ENCODE data around the gene AGBL1.

AGBL1 gene

DNA sequence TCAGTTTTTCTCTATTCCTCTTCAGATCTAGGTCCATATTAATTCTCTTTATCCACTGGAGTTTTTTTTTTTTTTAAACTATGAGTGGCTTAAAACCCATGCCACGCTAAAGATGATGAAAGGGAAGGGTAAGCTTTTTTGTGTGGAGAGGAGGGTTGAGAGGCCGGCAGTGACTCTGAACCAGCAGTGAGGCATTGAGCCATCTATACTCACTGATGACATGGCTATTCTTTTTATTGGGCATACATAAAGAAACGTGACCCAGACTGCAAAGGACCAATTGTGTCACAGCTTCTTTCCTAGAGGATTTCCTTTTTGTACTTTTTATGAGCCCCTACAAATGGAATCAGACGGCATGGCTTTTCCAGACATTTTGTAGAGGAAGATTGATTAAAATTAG, 662.2 kb downstream of the AGBL1 start:
- TF ChIP-seq, protein P1, sequence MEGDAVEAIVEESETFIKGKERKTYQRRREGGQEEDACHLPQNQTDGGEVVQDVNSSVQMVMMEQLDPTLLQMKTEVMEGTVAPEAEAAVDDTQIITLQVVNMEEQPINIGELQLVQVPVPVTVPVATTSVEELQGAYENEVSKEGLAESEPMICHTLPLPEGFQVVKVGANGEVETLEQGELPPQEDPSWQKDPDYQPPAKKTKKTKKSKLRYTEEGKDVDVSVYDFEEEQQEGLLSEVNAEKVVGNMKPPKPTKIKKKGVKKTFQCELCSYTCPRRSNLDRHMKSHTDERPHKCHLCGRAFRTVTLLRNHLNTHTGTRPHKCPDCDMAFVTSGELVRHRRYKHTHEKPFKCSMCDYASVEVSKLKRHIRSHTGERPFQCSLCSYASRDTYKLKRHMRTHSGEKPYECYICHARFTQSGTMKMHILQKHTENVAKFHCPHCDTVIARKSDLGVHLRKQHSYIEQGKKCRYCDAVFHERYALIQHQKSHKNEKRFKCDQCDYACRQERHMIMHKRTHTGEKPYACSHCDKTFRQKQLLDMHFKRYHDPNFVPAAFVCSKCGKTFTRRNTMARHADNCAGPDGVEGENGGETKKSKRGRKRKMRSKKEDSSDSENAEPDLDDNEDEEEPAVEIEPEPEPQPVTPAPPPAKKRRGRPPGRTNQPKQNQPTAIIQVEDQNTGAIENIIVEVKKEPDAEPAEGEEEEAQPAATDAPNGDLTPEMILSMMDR (IDR thresholded peaks at IDR 0.05; ENCODE audit: extremely low read depth, missing control alignments), result no peak

DNA sequence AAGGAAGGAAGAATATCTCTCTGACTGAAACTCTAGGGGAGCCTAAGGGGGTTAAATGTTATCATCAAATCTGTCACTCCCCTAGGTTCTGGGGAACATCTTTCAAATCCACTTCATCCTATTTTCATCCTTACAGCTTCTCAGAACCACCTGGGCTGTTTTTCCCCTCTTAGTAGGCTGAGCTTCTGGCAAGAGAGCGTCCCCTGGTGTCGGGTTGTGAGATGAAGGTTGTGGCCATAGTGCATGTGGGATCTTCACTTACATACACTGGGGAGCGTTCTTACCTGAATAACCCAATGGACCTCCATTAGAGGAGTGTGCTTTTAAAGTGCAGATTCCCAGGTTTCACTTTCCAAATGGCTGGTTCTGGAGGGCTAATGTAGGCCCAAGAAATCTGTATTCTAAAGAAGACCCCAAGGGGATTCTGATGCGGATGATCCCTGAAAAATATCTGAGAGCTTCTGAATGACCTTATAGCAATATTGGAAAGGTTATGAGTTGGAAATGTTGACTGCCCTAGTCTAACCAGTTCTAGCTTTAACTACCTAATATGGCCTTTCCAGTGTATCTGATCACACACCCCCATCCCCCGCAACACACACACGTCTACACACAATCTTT, 663.7 kb downstream of the AGBL1 start:
- TF ChIP-seq, protein P1 (IDR thresholded peaks at IDR 0.05; ENCODE audit: extremely low read depth, missing control alignments), result no peak
- no peak for DNase-seq (ENCODE audit: low spot score)

More for the DNA sequence above, 662.2 kb downstream of the AGBL1 start:
- DNase-seq (ENCODE audit: low spot score), result no peak

DNA sequence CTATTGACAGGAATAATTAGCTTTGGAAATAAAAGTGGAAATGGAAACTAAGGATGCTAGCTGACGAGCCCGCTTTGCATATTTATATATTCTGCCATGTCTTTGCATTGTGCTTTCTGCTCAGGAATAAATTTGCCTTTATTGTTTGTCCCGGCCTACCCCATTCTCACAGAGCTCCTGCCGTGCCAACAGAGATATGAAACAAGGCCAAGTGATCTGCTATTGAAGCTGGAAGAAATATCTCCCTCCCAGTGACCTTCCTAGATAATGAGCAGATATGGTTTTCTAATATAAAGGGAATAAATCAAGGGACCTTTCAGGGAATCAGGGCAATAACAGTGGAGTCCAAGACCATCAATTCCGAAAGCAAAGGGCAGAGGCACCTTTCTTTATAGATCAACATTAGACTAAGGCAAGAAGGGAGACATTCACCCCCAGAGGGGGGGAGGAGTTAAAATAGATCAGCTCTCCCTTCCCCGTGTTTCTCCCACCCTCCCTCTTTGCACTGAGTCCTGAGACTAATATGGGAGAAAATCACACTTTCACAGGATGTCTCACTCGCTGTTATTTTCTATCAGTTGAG, 664.6 kb downstream of the AGBL1 start:
- TF ChIP-seq, protein P1 (IDR thresholded peaks at IDR 0.05; ENCODE audit: extremely low read depth, missing control alignments), result no peak
- DNase-seq (ENCODE audit: low spot score), result no peak

DNA sequence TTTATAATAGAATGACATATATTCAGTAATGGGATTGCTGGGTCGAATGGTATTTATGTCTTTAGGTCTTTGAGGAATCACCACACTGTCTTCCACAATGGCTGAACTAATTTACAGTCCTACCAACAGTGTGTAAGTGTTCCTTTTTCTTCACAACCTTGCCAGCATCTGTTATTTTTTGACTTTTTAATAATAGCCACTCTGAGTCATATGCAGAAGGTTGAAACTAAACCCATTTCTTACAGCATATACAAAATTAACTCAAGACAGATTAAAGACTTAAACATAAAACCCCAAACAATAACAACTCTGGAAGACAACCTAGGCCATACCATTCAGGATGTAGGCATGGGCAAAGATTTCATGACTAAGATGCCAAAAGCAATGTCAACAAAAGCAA, 671.4 kb downstream of the AGBL1 start:
- TF ChIP-seq, protein P1 (IDR thresholded peaks at IDR 0.05; ENCODE audit: extremely low read depth, missing control alignments), result no peak
- DNase-seq (ENCODE audit: low spot score), result no peak

DNA sequence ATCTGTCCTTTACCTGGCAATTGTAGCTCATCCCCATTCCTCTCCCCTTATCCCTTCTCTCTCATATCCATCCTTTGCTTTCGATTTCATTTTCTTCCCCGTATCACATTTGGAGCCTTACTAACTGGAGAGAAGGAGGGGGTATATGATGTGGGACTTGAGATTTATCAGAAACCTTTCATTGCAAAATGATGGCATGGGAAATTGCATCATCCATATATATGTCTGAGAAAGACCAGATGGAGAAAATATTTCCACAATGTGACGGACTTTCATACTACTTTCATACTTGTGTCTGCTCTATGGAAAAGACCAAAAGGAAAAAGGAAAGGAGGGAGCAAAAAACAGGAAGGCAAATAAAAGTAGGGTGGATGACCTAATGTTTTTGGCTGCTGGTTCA, 675.2 kb downstream of the AGBL1 start:
- no peak for DNase-seq (ENCODE audit: low spot score)
- TF ChIP-seq, protein P1 (IDR thresholded peaks at IDR 0.05; ENCODE audit: extremely low read depth, missing control alignments), result no peak

DNA sequence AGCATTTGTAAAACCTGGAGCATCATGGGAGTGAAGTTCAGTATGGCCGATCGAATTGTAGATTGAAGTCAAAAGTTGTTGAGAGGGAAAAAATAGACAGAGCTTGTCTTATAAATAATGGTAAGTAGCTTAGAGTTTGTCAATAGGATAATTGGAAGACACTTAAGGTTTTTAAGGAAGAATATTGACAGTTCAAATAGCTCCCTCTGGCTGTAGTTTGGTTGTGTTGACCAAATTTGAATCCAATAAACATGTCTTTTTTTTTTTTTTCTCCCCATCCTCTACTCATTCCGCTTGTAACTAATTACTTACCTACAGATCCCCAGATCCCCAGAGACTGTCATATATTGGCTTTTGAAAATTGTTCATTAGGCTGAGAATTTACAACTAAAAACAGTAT, 677.0 kb downstream of the AGBL1 start:
- TF ChIP-seq, protein P1 (IDR thresholded peaks at IDR 0.05; ENCODE audit: extremely low read depth, missing control alignments), result no peak
- no peak for DNase-seq (ENCODE audit: low spot score)

DNA sequence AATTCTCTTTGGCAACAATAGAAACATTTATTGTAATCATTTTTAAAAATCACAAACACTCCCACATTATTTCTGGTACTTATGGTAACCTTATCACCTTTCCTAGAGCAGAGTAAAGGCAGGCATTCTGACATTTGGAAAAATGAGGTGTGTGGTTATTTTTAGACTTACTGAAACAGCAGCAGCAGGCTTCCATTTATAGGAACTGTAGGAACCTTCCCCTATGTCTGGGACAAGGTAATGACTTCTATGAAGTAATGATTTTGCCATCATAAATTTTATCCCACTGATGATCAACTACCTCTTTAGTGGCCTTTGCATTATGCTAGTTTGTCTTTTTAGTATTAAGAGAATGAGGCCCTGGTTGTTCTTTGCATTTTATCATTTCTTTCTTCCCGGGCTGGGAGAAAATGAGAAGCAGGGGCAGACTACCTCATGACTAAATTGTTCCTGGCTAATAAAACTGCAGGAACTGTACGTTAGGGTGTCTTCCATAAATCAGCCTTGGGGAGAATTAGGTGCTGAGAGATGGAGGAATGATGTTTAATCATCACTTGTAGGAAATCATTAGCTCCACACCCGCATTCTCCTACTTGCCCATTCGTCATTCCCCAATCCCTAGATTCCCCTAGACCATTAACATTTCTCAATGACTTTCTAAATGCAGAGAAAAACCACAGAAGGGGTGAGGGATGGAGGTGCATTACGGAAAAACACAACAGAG, 680.3 kb downstream of the AGBL1 start:
- no peak for DNase-seq (ENCODE audit: low spot score)
- TF ChIP-seq, protein P1 (IDR thresholded peaks at IDR 0.05; ENCODE audit: extremely low read depth, missing control alignments), result no peak

Data from GM20000 (cell line).